Measurements from ENCODE around the gene LDLRAD3.

DNA sequence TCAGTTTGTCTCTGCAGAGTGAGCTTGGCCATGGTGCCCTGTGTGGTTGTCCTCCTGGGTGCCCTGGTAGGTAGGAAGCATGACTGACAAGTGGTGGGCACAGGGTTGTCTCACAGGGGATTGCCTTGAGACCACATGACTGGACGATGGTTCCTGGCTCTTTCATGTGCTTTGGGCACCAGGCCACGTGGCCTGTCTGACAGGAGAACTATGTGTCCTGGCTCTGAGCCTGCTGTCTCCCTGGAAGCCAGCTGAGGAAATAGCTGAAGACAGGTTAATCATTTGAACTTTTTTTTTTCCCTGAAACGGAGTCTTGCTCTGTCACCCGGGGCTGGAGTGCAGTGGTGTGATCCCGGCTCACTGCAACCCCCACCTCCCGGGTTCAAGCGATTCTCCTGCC is 93.2 kb downstream of the LDLRAD3 start:
- no peak for TF ChIP-seq POLR2A (IDR thresholded peaks at IDR 0.05)
- TF ChIP-seq, protein P1, sequence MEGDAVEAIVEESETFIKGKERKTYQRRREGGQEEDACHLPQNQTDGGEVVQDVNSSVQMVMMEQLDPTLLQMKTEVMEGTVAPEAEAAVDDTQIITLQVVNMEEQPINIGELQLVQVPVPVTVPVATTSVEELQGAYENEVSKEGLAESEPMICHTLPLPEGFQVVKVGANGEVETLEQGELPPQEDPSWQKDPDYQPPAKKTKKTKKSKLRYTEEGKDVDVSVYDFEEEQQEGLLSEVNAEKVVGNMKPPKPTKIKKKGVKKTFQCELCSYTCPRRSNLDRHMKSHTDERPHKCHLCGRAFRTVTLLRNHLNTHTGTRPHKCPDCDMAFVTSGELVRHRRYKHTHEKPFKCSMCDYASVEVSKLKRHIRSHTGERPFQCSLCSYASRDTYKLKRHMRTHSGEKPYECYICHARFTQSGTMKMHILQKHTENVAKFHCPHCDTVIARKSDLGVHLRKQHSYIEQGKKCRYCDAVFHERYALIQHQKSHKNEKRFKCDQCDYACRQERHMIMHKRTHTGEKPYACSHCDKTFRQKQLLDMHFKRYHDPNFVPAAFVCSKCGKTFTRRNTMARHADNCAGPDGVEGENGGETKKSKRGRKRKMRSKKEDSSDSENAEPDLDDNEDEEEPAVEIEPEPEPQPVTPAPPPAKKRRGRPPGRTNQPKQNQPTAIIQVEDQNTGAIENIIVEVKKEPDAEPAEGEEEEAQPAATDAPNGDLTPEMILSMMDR (IDR thresholded peaks at IDR 0.05) = no peak
